GM19193 (cell line): Measurements from ENCODE around the gene PNKD.

Experiments
- POLR2A ChIP-seq: IDR thresholded peaks from 4 replicates; pipeline ENCODE4 v1.6.1; 2011; ENCODE audit not compliant: insufficient read depth, insufficient read length; ENCODE audit errors: extremely low read depth

The PNKD gene

DNA sequence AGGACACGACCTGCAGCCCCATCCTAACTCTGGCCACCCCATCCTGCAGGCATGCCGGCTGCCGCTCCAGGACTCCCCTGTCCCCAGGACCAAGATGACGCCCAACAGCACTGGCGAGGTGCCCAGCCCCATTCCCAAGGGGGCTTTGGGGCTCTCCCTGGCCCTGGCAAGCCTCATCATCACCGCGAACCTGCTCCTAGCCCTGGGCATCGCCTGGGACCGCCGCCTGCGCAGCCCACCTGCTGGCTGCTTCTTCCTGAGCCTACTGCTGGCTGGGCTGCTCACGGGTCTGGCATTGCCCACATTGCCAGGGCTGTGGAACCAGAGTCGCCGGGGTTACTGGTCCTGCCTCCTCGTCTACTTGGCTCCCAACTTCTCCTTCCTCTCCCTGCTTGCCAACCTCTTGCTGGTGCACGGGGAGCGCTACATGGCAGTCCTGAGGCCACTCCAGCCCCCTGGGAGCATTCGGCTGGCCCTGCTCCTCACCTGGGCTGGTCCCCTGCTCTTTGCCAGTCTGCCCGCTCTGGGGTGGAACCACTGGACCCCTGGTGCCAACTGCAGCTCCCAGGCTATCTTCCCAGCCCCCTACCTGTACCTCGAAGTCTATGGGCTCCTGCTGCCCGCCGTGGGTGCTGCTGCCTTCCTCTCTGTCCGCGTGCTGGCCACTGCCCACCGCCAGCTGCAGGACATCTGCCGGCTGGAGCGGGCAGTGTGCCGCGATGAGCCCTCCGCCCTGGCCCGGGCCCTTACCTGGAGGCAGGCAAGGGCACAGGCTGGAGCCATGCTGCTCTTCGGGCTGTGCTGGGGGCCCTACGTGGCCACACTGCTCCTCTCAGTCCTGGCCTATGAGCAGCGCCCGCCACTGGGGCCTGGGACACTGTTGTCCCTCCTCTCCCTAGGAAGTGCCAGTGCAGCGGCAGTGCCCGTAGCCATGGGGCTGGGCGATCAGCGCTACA, 7.4 kb upstream of the PNKD start:
- no peak for TF ChIP-seq POLR2A

- TF ChIP-seq POLR2A, result no peak
Measured at GRCh38 chr2:218263817-218264641, 6.3 kb upstream of the PNKD start.

DNA sequence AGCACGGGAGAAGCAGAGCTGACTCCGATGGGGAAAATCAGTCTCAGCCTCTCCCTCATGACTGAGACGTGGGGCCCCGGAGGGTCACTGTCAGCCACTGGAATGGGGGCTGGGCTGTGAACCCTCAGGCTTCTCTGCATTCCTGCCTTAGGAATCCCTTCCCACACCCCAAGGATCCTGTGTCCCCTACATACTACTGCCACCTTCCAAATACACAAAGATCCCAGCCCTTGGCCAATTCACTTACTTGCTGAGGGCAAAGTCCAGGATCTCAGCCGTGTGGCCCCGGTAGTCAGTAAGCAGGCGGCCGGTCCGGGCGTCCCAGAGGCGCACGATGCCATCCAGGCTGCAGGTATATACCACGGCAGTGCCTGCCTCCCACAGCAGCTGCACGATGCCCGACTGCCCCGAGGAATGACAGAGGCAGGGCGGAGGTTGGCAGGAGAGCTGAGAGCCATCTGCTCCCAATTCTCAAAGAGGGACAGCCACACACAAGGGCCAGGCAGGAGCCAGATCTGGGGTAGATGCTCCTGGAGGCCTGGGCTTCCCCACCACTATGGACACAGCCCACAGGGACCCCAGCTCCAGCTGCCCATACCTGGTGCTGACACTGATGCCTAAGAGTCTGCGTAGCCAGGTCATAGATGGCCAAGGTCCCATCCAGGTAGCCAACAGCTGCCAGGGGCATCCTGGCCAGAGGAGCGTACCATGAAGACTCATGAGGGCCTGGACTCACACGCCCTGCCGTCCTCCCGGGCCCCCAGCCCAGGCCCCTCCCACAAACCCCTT, 5.4 kb upstream of the PNKD start:
- TF ChIP-seq POLR2A, result no peak

DNA sequence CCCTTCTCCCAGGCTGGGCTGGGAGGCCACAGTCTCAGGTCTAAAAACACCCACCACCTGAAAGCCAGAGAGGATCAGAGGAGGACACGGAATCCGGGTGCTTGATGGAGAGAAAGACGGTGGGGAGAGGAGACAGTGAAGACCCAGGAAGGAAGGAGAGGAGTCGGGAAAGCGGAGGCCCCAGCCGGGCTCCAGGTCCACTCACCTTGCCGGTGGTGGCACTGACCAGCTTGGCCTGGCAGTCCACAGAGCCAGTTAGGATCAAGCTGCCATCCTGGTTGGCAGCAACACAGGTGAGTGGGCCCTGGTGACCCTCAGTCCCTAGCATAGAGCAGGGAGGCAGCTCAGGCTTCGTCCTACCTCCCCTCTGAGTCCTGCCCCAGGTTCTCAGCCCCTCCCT, 4.7 kb upstream of the PNKD start:
- TF ChIP-seq POLR2A, result no peak

DNA sequence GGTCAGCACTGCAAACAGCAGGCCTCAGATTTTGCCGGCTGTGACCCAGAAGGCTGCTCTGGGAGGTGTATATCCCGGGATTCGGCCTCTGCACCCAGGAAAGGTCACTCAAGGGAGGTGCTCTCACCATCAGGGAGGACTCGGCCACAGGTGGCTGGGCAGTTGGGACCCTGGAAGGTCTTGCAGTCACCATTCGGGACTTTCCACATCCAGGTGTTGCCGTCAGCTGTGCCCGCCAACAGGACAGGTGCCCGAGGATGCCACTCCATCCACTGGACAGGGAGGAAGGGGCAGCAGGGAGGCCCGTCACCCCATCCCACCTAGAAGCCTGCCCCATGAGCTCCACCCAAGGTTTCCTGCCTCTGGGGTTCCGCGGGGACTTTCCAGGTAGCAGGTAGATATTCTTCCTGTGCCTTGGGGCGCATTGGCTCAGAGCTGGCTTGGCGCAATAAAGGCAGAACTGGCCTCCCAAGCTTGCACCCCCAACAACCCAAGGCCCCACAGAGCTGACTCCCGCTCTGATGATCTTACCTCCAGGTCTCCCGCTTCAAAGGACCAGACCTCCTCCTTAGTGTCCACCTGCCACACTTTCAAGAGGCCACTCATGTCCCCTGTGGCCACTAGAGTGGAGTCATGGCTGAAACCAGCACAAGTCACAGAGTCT, 3.9 kb upstream of the PNKD start:
- TF ChIP-seq POLR2A, result no peak

DNA sequence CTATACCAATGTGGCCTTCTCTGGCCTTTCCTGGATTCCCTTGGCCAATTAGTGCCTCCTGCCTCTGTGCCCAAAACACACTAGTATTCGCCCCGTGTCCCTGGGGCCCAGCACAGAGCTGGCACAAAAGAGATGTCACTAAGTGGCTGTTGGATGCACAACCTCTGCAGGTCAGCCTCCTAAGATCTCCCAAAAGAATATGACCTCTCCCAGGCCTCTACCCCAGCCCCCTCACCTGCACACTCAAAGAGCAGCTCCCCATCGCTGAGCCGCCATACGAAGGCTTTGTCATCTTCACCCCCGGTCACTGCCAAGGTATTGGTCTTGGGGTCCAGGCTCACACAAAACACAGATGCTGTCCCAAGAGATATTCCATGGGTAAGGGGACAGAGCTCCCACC, 3.1 kb upstream of the PNKD start:
- TF ChIP-seq POLR2A, result no peak

- TF ChIP-seq POLR2A, result no peak
Measured at GRCh38 chr2:218270721-218271486, 585 bp downstream of the PNKD start.

- no peak for TF ChIP-seq POLR2A
Measured at GRCh38 chr2:218271487-218271797, 1.1 kb downstream of the PNKD start.

DNA sequence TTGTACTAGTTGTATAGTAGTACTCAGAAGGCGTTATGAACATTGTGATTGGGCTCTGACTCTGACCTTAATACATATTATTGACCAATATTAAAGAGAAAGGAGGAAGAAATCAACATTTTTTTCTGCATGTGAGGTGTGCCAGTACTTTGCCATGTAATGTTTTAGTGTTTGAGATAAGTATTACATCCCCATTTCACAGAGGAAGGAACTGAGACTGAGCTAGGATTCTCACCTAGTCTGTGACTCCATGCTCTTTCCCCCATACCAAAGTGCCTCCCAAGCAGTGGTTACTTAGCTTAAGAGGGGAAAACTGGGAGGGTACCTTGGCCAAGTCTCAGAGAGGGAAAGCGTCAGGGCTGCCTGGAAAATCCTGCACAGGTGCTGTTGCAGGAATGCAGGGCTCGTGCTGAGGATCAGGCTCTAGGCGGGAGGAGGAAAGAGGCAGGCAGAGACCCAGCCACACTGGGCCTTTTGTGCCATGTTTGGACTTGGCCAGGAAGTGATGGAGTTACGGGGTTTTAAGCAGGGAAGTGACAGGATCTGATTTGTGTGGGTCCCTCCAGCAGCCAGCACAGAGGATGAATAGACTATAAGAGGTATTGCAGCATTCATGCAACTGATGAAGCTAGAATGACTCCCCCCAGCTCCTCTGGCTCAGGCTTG, 1.7 kb downstream of the PNKD start:
- TF ChIP-seq POLR2A, result no peak

GRCh38 chr2:218272531-218273212, 2.4 kb downstream of the PNKD start:
- TF ChIP-seq POLR2A, result no peak

DNA sequence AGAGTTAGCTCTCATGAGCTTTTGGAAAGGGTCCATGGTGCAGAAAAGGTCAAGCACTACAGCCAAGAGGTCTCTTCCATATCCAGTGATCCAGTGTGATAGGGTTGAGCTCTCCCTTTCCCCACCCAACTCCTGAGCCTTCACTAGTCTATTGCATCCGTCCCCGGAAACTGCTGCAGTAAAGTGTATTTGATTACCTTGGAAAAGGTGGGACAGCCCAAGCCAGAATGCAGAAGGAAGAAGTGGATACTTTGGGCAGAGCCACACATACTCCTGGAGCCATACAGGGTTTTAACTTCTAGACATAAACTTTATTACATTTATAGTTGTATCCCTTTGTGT, 3.6 kb downstream of the PNKD start:
- no peak for TF ChIP-seq POLR2A

DNA sequence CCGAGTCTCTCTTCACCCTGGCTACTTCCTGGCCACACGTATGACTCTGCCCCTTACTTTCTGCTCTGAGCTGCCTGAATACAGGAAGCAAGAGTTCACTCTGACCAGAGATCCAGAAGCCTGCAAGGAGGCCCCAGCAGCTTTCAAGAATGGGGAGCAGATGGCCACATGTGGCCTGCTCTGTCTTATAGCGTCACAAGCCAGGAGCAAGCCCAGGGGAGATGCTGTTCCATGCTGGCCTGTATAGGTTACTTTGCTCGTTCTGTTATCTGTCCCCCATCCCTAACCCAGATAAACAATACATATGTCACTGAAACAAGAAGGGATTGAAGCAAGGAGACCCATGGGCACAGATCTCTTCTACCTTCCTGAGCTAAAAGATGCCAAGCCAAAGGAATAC, 4.3 kb downstream of the PNKD start:
- TF ChIP-seq POLR2A, result no peak
